MCF 10A (cell line): Measurements from ENCODE around the gene TGM5. TPM values are rescaled to one million over a fixed set of nuclear protein-coding genes. Genes with fewer than 3 reads are reported as not detected.

Source experiments
- BruUV-seq: library from RNA; stranded (reverse); fragments of 400-500 nt; replicated peaks from 2 replicates; lab custom pipeline; 2021; lab: Mats Ljungman, UMichigan
- CTCF ChIA-PET: fragments of 300-600 bp; sonication (Branson Sonifier 250); formaldehyde crosslinking; extraction: SDS; loops from one replicate; lab custom pipeline; 2021; ENCODE audit warnings: antibody characterized with exemption, inconsistent platforms; lab: Yijun Ruan, JAX
- POLR2A ChIA-PET: fragments of 300-600, 350-650 bp; sonication (Branson Sonifier 250); formaldehyde crosslinking; extraction: SDS; loops from one replicate; lab custom pipeline; 2020; ENCODE audit warnings: antibody characterized with exemption, inconsistent platforms; lab: Yijun Ruan, JAX
- DNase-seq: peaks from one replicate; pipeline ENCODE4 v3.0.0-alpha.2; 2018; ENCODE audit not compliant: unreplicated experiment
- H3K27ac Mint-ChIP-seq: one replicate; pipeline ENCODE4 v1.8.0; 2022; ENCODE audit warnings: mild to moderate bottlenecking, low read depth, mixed read lengths; ENCODE audit not compliant: unreplicated experiment
- H3K27me3 Mint-ChIP-seq: one replicate; pipeline ENCODE4 v1.8.0; 2022; ENCODE audit warnings: mixed read lengths; ENCODE audit not compliant: insufficient read depth, unreplicated experiment
- H3K36me3 Mint-ChIP-seq: one replicate; pipeline ENCODE4 v1.8.0; 2022; ENCODE audit warnings: mild to moderate bottlenecking, moderate library complexity, mixed read lengths; ENCODE audit not compliant: insufficient read depth, unreplicated experiment
- H3K4me1 Mint-ChIP-seq: one replicate; pipeline ENCODE4 v1.8.0; 2022; ENCODE audit warnings: mixed read lengths; ENCODE audit not compliant: insufficient read depth, unreplicated experiment
- H3K4me3 Mint-ChIP-seq: one replicate; pipeline ENCODE4 v1.8.0; 2022; ENCODE audit warnings: mild to moderate bottlenecking, moderate library complexity, mixed read lengths; ENCODE audit not compliant: unreplicated experiment
- H3K9me3 Mint-ChIP-seq: one replicate; pipeline ENCODE4 v1.8.0; 2022; ENCODE audit warnings: mixed read lengths; ENCODE audit not compliant: unreplicated experiment
- intact Hi-C: fragments of 100-400 bp; cut with micrococcal nuclease; formaldehyde crosslinking; loops from 2 replicates; pipeline ENCODE4 v1.14.1; 2022
- total RNA-seq: library from RNA; stranded (reverse); gene quantifications from 2 replicates; pipeline ENCODE4 v1.2.3, GENCODE V29; 2022
- TF ChIP-seq, protein P1 (sequence below): fragments of 200-600 bp; IDR thresholded peaks from one replicate; pipeline ENCODE4 v1.8.0; 2022; ENCODE audit warnings: antibody characterized with exemption, mild to moderate bottlenecking; ENCODE audit not compliant: unreplicated experiment

The TGM5 gene
- total RNA-seq, 1 experiment from 2014 or later = 0.12 TPM

DNA sequence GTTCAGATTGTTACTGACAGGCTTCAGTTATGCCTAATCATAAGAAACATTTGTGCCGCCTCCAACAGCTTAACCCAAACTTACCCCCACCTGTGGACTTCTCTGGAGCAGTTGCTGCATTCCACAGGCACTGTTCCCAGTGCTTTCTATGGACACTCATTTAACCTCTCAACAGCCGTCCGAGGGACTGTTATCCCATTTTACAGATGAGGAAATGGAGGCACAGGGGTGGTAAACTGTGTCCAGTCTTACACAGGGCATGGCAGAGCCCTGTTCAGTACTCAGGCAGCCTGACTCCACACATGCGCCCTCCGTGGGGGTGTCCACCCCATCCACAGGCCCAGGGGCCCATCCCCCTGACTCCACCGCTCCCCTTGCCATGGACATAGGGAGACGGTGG lies 14.3 kb upstream of the TGM5 start:
- H3K9me3 Mint-ChIP-seq = no peaks in the 10 kb centered on the region
- intact Hi-C loops = no loop called here
- no peak overlapping the region for H3K4me3 Mint-ChIP-seq
- peaks cover 22% of the 10 kb centered on the region for H3K27me3 Mint-ChIP-seq
- BruUV-seq = no TSS peak
- TF ChIP-seq, protein P1, sequence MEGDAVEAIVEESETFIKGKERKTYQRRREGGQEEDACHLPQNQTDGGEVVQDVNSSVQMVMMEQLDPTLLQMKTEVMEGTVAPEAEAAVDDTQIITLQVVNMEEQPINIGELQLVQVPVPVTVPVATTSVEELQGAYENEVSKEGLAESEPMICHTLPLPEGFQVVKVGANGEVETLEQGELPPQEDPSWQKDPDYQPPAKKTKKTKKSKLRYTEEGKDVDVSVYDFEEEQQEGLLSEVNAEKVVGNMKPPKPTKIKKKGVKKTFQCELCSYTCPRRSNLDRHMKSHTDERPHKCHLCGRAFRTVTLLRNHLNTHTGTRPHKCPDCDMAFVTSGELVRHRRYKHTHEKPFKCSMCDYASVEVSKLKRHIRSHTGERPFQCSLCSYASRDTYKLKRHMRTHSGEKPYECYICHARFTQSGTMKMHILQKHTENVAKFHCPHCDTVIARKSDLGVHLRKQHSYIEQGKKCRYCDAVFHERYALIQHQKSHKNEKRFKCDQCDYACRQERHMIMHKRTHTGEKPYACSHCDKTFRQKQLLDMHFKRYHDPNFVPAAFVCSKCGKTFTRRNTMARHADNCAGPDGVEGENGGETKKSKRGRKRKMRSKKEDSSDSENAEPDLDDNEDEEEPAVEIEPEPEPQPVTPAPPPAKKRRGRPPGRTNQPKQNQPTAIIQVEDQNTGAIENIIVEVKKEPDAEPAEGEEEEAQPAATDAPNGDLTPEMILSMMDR = no peak
- H3K36me3 Mint-ChIP-seq = no peaks in the 10 kb centered on the region
- H3K27ac Mint-ChIP-seq = no peak overlapping the region
- ChIA-PET CTCF (interaction anchor here (2.0 kb wide), 1 partner anchor 56 kb away, joined by 10 read pairs; no protein-coding TSS in a partner anchor), POLR2A (no interaction called here)
- peaks cover 5% of the 10 kb centered on the region for H3K4me1 Mint-ChIP-seq
- no peak for DNase-seq

DNA sequence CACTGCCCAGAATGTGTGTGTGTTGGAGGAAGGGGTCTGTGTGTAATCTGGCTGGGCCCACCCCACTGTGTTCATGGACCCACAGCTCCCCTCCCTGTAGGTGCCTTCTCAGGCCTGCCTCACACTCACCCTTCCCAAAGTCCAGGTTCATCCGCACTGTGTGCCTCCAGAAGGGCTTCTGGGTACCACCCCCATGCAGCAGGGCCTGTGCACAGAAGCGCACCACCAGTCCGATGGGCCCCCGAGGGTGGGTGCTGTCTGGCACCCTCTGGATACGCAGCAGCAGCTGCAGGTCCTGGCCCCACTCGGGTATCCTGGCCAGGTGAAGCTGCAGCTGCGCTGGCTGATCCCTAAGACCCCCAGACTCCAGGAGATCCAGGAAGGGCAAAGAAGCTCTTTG lies 12.8 kb upstream of the TGM5 start:
- TF ChIP-seq, protein P1 = no peak
- ChIA-PET CTCF (interaction anchor here (0.5 to 2.0 kb wide), 5 partner anchors 45 to 92 kb away, joined by 3 to 10 read pairs (median 3); no protein-coding TSS in a partner anchor), POLR2A (no interaction called here)
- H3K27ac Mint-ChIP-seq = no peak overlapping the region
- H3K9me3 Mint-ChIP-seq = no peaks in the 10 kb centered on the region
- BruUV-seq = no TSS peak
- intact Hi-C loops = no loop called here
- no peaks in the 10 kb centered on the region for H3K4me1 Mint-ChIP-seq
- no peak overlapping the region for H3K4me3 Mint-ChIP-seq
- peaks cover 32% of the 10 kb centered on the region for H3K27me3 Mint-ChIP-seq
- no peaks in the 10 kb centered on the region for H3K36me3 Mint-ChIP-seq
- no peak for DNase-seq

GRCh38 chr15:43278869-43279268 lies 12.1 kb upstream of the TGM5 start:
- Mint-ChIP-seq H3K27me3 (peaks cover 32% of the 10 kb centered on the region), H3K9me3 (no peaks in the 10 kb centered on the region), H3K4me1 (peaks cover 5% of the 10 kb centered on the region), H3K4me3 (no peak overlapping the region), H3K27ac (no peak overlapping the region), H3K36me3 (no peaks in the 10 kb centered on the region)
- POLR2A ChIA-PET = no interaction called here
- intact Hi-C loops = no loop called here
- BruUV-seq = no TSS peak
- TF ChIP-seq, protein P1 = no peak
- DNase-seq = no peak
- CTCF ChIA-PET = interaction anchor here (2.0 kb wide), 1 partner anchor 54 kb away, joined by 10 read pairs; no protein-coding TSS in a partner anchor

GRCh38 chr15:43277901-43278300 lies 11.2 kb upstream of the TGM5 start:
- DNase-seq = no peak
- H3K27ac Mint-ChIP-seq = no peak overlapping the region
- CTCF ChIA-PET = interaction anchor here (0.7 kb wide), 1 partner anchor 53 kb away, joined by 4 read pairs; no protein-coding TSS in a partner anchor
- H3K27me3 Mint-ChIP-seq = peaks cover 32% of the 10 kb centered on the region
- POLR2A ChIA-PET = interaction anchor here (0.9 kb wide), 1 partner anchor 388 kb away, joined by 3 read pairs; no protein-coding TSS in a partner anchor
- no peaks in the 10 kb centered on the region for H3K36me3 Mint-ChIP-seq
- H3K9me3 Mint-ChIP-seq = no peaks in the 10 kb centered on the region
- TF ChIP-seq, protein P1 = no peak
- H3K4me1 Mint-ChIP-seq = peaks cover 6% of the 10 kb centered on the region
- intact Hi-C loops = no loop called here
- BruUV-seq = no TSS peak
- no peak overlapping the region for H3K4me3 Mint-ChIP-seq
